MM.1S (cell line): ENCODE results near the gene KRTAP10-9.
"Not testable (repeated sequence)": the region's sequence is repeated elsewhere in the genome, so short reads cannot be mapped to it uniquely, and the experiment has no call there.

Experiments
- DNase-seq: peaks from one replicate; pipeline ENCODE4 v3.0.0-alpha.2; 2015
- H2AFZ ChIP-seq: fragments of 300-600 bp; sonication (generic); 2 replicates; pipeline ENCODE4 v1.6.0; 2016; ENCODE audit warnings: antibody characterized with exemption, low read length
- H3F3A ChIP-seq: fragments of 300-600 bp; sonication (generic); 2 replicates; pipeline ENCODE4 v1.6.1; 2016; ENCODE audit warnings: mild to moderate bottlenecking, antibody characterized with exemption, low read length, moderate library complexity, mixed read lengths; ENCODE audit not compliant: insufficient read depth
- H3K27ac ChIP-seq: fragments of 300-600 bp; sonication (generic); 2 replicates; pipeline ENCODE4 v1.5.1; 2016; ENCODE audit warnings: mild to moderate bottlenecking, low read length
- H3K27me3 ChIP-seq: fragments of 300-600 bp; sonication (generic); replicated peaks from 2 replicates; pipeline ENCODE4 v1.6.0; 2016; ENCODE audit warnings: low read length; ENCODE audit not compliant: insufficient read depth
- H3K36me3 ChIP-seq: fragments of 300-600 bp; sonication (generic); replicated peaks from 2 replicates; pipeline ENCODE4 v1.6.1; 2016; ENCODE audit warnings: mild to moderate bottlenecking, low read length, mixed read lengths; ENCODE audit not compliant: insufficient read depth
- H3K4me1 ChIP-seq: fragments of 300-600 bp; sonication (generic); 2 replicates; pipeline ENCODE4 v1.6.1; 2016; ENCODE audit warnings: low read length, mixed read lengths
- H3K4me2 ChIP-seq: fragments of 300-600 bp; sonication (generic); 2 replicates; pipeline ENCODE4 v1.6.0; 2016; ENCODE audit warnings: low read depth, low read length
- H3K4me3 ChIP-seq: fragments of 300-600 bp; sonication (generic); 2 replicates; pipeline ENCODE4 v1.5.1; 2016; ENCODE audit warnings: low read length, mixed read lengths
- H3K79me2 ChIP-seq: fragments of 300-600 bp; sonication (generic); 2 replicates; pipeline ENCODE4 v1.6.1; 2016; ENCODE audit warnings: mixed run types, low read length, mixed read lengths
- H3K9ac ChIP-seq: fragments of 300-600 bp; sonication (generic); 2 replicates; pipeline ENCODE4 v1.6.1; 2016; ENCODE audit warnings: low read length, mixed read lengths
- H3K9me2 ChIP-seq: fragments of 300-600 bp; sonication (generic); replicated peaks from 2 replicates; pipeline ENCODE4 v1.6.1; 2016; ENCODE audit warnings: mild to moderate bottlenecking, low read length, mixed read lengths; ENCODE audit not compliant: insufficient read depth
- H3K9me3 ChIP-seq: fragments of 300-600 bp; sonication (generic); replicated peaks from 2 replicates; pipeline ENCODE4 v1.6.1; 2016; ENCODE audit warnings: mild to moderate bottlenecking, low read length, mixed read lengths; ENCODE audit not compliant: insufficient read depth
- H4K20me1 ChIP-seq: fragments of 300-600 bp; sonication (generic); 2 replicates; pipeline ENCODE4 v1.6.1; 2016; ENCODE audit warnings: mild to moderate bottlenecking, low read length, moderate library complexity, mixed read lengths; ENCODE audit not compliant: insufficient read depth
- CTCF ChIP-seq: fragments of 300-600 bp; sonication (generic); IDR thresholded peaks from 2 replicates; pipeline ENCODE4 v1.5.1; 2016; ENCODE audit warnings: antibody characterized with exemption, low read length, mixed read lengths
- EZH2 ChIP-seq: fragments of 300-600 bp; sonication (generic); optimal IDR thresholded peaks from 2 replicates; pipeline ENCODE3; 2017; ENCODE audit warnings: low read depth, mild to moderate bottlenecking, antibody characterized with exemption, low read length, mixed read lengths
- EZH2phosphoT487 ChIP-seq: fragments of 300-600 bp; sonication (generic); IDR thresholded peaks from 2 replicates; pipeline ENCODE4 v1.6.1; 2018; ENCODE audit warnings: antibody characterized with exemption, low read length

Gene KRTAP10-9

GRCh38 chr21:44579833-44580144 lies 47.1 kb upstream of the KRTAP10-9 start:
- Histone ChIP-seq H3K9me3 (no peaks in the 10 kb centered on the region), H3K27me3 (peaks cover 100% of the 10 kb centered on the region), H2AFZ (no peak overlapping the region), H3K36me3 (no peaks in the 10 kb centered on the region), H3K9ac (no peak overlapping the region), H3K79me2 (no peaks in the 10 kb centered on the region), H3F3A (no peaks in the 10 kb centered on the region), H3K9me2 (no peaks in the 10 kb centered on the region), H3K4me3 (no peak overlapping the region), H4K20me1 (no peaks in the 10 kb centered on the region), H3K4me1 (no peaks in the 10 kb centered on the region), H3K4me2 (no peak overlapping the region), H3K27ac (no peak overlapping the region)
- no peak for TF ChIP-seq EZH2phosphoT487
- no peak for TF ChIP-seq EZH2
- TF ChIP-seq CTCF: no peak
- no peak for DNase-seq

GRCh38 chr21:44580231-44580821 lies 46.6 kb upstream of the KRTAP10-9 start, which contains the start of gene KRTAP10-5:
Gene KRTAP10-5 (minus strand): TSS chr21:44580604. CDS start chr21:44580578, 26 bp downstream.
- H4K20me1 ChIP-seq, H3K9me3 ChIP-seq, DNase-seq, H3K27ac ChIP-seq, H3K36me3 ChIP-seq, H3K4me3 ChIP-seq, H2AFZ ChIP-seq, H3K4me1 ChIP-seq, H3K79me2 ChIP-seq, H3K9ac ChIP-seq, H3K9me2 ChIP-seq, H3K4me2 ChIP-seq, H3F3A ChIP-seq: not testable (repeated sequence)
- peaks cover 100% of the 10 kb centered on the region for H3K27me3 ChIP-seq

- Histone ChIP-seq H3K9me2 (no peaks in the 10 kb centered on the region), H3K79me2 (no peaks in the 10 kb centered on the region), H3K9me3 (no peaks in the 10 kb centered on the region), H3K4me2 (no peak overlapping the region), H3K27ac (no peak overlapping the region), H3F3A (no peaks in the 10 kb centered on the region), H3K9ac (no peak overlapping the region), H3K4me1 (no peaks in the 10 kb centered on the region), H3K27me3 (peaks cover 100% of the 10 kb centered on the region), H3K4me3 (no peak overlapping the region), H2AFZ (no peak overlapping the region), H3K36me3 (no peaks in the 10 kb centered on the region), H4K20me1 (no peaks in the 10 kb centered on the region)
- TF ChIP-seq EZH2phosphoT487 (no peak), EZH2 (no peak), CTCF (no peak)
- DNase-seq: no peak
Measured at GRCh38 chr21:44581158-44581557, 45.7 kb upstream of the KRTAP10-9 start.

GRCh38 chr21:44582055-44582454 lies 44.8 kb upstream of the KRTAP10-9 start:
- H3K4me2 ChIP-seq: no peak overlapping the region
- H3K9me3 ChIP-seq: no peaks in the 10 kb centered on the region
- peaks cover 100% of the 10 kb centered on the region for H3K27me3 ChIP-seq
- no peak for DNase-seq
- no peaks in the 10 kb centered on the region for H3K36me3 ChIP-seq
- H3K9ac ChIP-seq: no peak overlapping the region
- no peak overlapping the region for H2AFZ ChIP-seq
- H3K4me3 ChIP-seq: no peak overlapping the region
- no peaks in the 10 kb centered on the region for H4K20me1 ChIP-seq
- no peaks in the 10 kb centered on the region for H3K4me1 ChIP-seq
- H3K79me2 ChIP-seq: no peaks in the 10 kb centered on the region
- no peaks in the 10 kb centered on the region for H3K9me2 ChIP-seq
- H3K27ac ChIP-seq: no peak overlapping the region
- TF ChIP-seq EZH2phosphoT487: no peak
- TF ChIP-seq EZH2: no peak
- no peak for TF ChIP-seq CTCF
- no peaks in the 10 kb centered on the region for H3F3A ChIP-seq
